K562 (cell line): ENCODE data around the gene IDNK.

Experiments used
- CBX8 ChIP-seq: fragments of 200-600 bp; sonication (generic); IDR thresholded peaks from 2 replicates; pipeline ENCODE4 v1.6.1; 2012; ENCODE audit warnings: borderline replicate concordance, mixed run types, low read depth, mild to moderate bottlenecking, moderate library complexity, mixed read lengths, low read length, control low read depth, inconsistent platforms; ENCODE audit not compliant: poor library complexity, severe bottlenecking; ENCODE audit errors: extremely low read depth
- EGR1 ChIP-seq: fragments of 450-650 bp; conservative IDR thresholded peaks from 2 replicates; pipeline ENCODE4 v1.6.1; 2017; ENCODE audit warnings: mild to moderate bottlenecking
- ELF4 ChIP-seq: fragments of 450-650 bp; formaldehyde crosslinking; IDR thresholded peaks from 2 replicates; pipeline ENCODE4 v1.4.0; 2022; ENCODE audit warnings: missing genetic modification characterization
- GATAD2A ChIP-seq: fragments of 450-650 bp; IDR thresholded peaks from 2 replicates; pipeline ENCODE4 v1.6.1; 2017
- KLF6 ChIP-seq: fragments of 250-450 bp; sonication (Bioruptor Pico); IDR thresholded peaks from 2 replicates; pipeline ENCODE4 v1.4.0; 2020; ENCODE audit warnings: mild to moderate bottlenecking, moderate library complexity, borderline replicate concordance
- ZNF184 ChIP-seq: sonication (generic); formaldehyde crosslinking; IDR thresholded peaks from 2 replicates; pipeline ENCODE4 v1.5.0; 2020; ENCODE audit warnings: missing genetic modification reagents
- TF ChIP-seq, protein P1 (sequence below): IDR thresholded peaks from 2 replicates; pipeline ENCODE4 v1.6.1; 2016; ENCODE audit warnings: missing genetic modification characterization, missing compliant biosample characterization
- TF ChIP-seq, protein P2 (sequence below): sonication (generic); formaldehyde crosslinking; IDR thresholded peaks from 2 replicates; pipeline ENCODE4 v1.8.0; 2022; ENCODE audit warnings: mild to moderate bottlenecking, missing genetic modification reagents
- TF ChIP-seq, protein P3 (sequence below): sonication (generic); formaldehyde crosslinking; IDR thresholded peaks from 2 replicates; pipeline ENCODE4 v1.8.1; 2023; ENCODE audit warnings: mild to moderate bottlenecking, missing genetic modification reagents
- TF ChIP-seq, protein P4 (sequence below): fragments of 450-650 bp; IDR thresholded peaks from 2 replicates; pipeline ENCODE4 v1.6.1; 2016; ENCODE audit warnings: missing biosample characterization, missing genetic modification characterization

DNA sequence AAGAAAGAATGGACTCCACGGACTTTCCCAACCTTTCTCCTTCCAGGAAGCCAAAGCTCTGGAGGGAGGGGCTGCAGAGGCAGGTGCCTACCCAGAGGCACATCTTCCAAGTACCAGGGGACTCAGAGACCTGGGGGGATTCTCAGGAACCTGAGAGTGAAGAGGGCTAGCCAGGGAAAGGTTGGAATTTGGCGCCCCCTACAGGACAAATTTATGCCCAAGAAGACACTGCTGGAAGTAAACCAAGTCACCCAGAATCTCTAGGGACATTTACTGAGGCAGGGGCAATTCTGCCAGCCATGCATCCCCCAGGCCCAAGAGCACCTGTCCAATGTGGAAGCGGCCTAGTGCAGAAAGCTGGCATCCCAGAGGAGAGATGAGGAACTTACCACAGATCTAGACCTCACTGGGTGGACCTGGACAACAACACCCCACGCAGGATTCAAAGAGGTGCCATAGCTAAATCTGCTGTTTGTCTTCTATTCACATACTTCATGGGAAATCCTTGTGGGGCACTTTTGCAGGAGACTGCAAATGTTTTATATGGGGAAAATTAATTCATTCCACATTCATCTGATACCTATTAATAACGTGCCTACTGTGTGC, 25.9 kb upstream of the IDNK start:
- TF ChIP-seq, protein P1, sequence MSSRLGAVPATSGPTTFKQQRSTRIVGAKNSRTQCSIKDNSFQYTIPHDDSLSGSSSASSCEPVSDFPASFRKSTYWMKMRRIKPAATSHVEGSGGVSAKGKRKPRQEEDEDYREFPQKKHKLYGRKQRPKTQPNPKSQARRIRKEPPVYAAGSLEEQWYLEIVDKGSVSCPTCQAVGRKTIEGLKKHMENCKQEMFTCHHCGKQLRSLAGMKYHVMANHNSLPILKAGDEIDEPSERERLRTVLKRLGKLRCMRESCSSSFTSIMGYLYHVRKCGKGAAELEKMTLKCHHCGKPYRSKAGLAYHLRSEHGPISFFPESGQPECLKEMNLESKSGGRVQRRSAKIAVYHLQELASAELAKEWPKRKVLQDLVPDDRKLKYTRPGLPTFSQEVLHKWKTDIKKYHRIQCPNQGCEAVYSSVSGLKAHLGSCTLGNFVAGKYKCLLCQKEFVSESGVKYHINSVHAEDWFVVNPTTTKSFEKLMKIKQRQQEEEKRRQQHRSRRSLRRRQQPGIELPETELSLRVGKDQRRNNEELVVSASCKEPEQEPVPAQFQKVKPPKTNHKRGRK, result no peak
- TF ChIP-seq, protein P2, sequence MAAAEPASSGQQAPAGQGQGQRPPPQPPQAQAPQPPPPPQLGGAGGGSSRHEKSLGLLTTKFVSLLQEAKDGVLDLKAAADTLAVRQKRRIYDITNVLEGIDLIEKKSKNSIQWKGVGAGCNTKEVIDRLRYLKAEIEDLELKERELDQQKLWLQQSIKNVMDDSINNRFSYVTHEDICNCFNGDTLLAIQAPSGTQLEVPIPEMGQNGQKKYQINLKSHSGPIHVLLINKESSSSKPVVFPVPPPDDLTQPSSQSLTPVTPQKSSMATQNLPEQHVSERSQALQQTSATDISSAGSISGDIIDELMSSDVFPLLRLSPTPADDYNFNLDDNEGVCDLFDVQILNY (CRISPR knock-in tag), result no peak
- TF ChIP-seq EGR1 (no peak), ELF4 (CRISPR knock-in tag) (no peak), CBX8 (no peak), ZNF184 (CRISPR knock-in tag) (no peak), GATAD2A (no peak), KLF6 (CRISPR knock-in tag) (no peak)
- TF ChIP-seq, protein P3, sequence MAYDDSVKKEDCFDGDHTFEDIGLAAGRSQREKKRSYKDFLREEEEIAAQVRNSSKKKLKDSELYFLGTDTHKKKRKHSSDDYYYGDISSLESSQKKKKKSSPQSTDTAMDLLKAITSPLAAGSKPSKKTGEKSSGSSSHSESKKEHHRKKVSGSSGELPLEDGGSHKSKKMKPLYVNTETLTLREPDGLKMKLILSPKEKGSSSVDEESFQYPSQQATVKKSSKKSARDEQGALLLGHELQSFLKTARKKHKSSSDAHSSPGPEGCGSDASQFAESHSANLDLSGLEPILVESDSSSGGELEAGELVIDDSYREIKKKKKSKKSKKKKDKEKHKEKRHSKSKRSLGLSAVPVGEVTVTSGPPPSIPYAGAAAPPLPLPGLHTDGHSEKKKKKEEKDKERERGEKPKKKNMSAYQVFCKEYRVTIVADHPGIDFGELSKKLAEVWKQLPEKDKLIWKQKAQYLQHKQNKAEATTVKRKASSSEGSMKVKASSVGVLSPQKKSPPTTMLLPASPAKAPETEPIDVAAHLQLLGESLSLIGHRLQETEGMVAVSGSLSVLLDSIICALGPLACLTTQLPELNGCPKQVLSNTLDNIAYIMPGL (CRISPR knock-in tag), result no peak
- TF ChIP-seq, protein P4, sequence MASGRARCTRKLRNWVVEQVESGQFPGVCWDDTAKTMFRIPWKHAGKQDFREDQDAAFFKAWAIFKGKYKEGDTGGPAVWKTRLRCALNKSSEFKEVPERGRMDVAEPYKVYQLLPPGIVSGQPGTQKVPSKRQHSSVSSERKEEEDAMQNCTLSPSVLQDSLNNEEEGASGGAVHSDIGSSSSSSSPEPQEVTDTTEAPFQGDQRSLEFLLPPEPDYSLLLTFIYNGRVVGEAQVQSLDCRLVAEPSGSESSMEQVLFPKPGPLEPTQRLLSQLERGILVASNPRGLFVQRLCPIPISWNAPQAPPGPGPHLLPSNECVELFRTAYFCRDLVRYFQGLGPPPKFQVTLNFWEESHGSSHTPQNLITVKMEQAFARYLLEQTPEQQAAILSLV (tag), result no peak
